HEK293 (cell line): Measurements from ENCODE around the gene SLC39A11.

Source experiments
- CTCF ChIA-PET: fragments of 350-600 bp; formaldehyde crosslinking; extraction: SDS; loops from one replicate; lab custom pipeline; 2021; ENCODE audit warnings: antibody characterized with exemption; lab: Yijun Ruan, JAX
- POLR2A ChIA-PET: fragments of 300-600 bp; formaldehyde crosslinking; extraction: SDS; loops from one replicate; lab custom pipeline; 2020; ENCODE audit warnings: antibody characterized with exemption, inconsistent platforms; lab: Yijun Ruan, JAX
- H3K27ac ChIP-seq: fragments of 200-500 bp; sonication (Bioruptor generic); 2 replicates; pipeline ENCODE4 v1.5.1; 2014; ENCODE audit warnings: low read depth, low read length, control low read depth, inconsistent platforms; ENCODE audit errors: extremely low read depth
- H3K36me3 ChIP-seq, 2 experiments: fragments of 200-500 bp in 1 of 2; sonication (Bioruptor generic) in 1 of 2; 1 replicate in 1 of 2; 2 replicates in 1 of 2; pipeline ENCODE4 v1.5.1; 2014 to 2017; ENCODE audit warnings: inconsistent platforms in 2 of 2, low read length in 2 of 2; ENCODE audit not compliant: control insufficient read depth in 2 of 2, insufficient read depth in 1 of 2
- H3K4me1 ChIP-seq: fragments of 200-500 bp; sonication (Bioruptor generic); 2 replicates; pipeline ENCODE4 v1.5.1; 2014; ENCODE audit warnings: mild to moderate bottlenecking, low read length, inconsistent platforms; ENCODE audit not compliant: control insufficient read depth, insufficient read depth
- H3K4me3 ChIP-seq: 2 replicates; pipeline ENCODE4 v1.5.1; 2011; ENCODE audit warnings: low read depth, mild to moderate bottlenecking, control low read depth, low read length, moderate library complexity
- H3K9me3 ChIP-seq: fragments of 200-500 bp; sonication (Bioruptor generic); 2 replicates; pipeline ENCODE4 v1.5.1; 2014; ENCODE audit warnings: low read depth, low read length, inconsistent platforms; ENCODE audit not compliant: control insufficient read depth, insufficient read depth
- EGR2 ChIP-seq: fragments of 450-650 bp; formaldehyde crosslinking; IDR thresholded peaks from 2 replicates; pipeline ENCODE4 v1.5.1; 2016; ENCODE audit warnings: low read depth, missing biosample characterization, missing genetic modification characterization
- HOXC10 ChIP-seq: sonication (generic); formaldehyde crosslinking; IDR thresholded peaks from 2 replicates; pipeline ENCODE4 v1.8.1; 2023; ENCODE audit warnings: mild to moderate bottlenecking, missing genetic modification reagents
- KLF9 ChIP-seq: fragments of 450-650 bp; formaldehyde crosslinking; IDR thresholded peaks from 2 replicates; pipeline ENCODE4 v1.5.1; 2016; ENCODE audit warnings: missing biosample characterization, missing genetic modification characterization, low read depth
- PRDM1 ChIP-seq: fragments of 450-650 bp; formaldehyde crosslinking; IDR thresholded peaks from 2 replicates; pipeline ENCODE4; 2016; ENCODE audit warnings: missing biosample characterization, missing genetic modification characterization
- ZBTB44 ChIP-seq: fragments of 450-650 bp; IDR thresholded peaks from 2 replicates; pipeline ENCODE4 v1.5.1; 2018; ENCODE audit warnings: missing biosample characterization, mild to moderate bottlenecking, missing genetic modification characterization
- ZBTB8A ChIP-seq: fragments of 450-650 bp; formaldehyde crosslinking; IDR thresholded peaks from 2 replicates; pipeline ENCODE4 v1.5.1; 2016; ENCODE audit warnings: missing biosample characterization, missing genetic modification characterization
- ZFP3 ChIP-seq: fragments of 450-650 bp; formaldehyde crosslinking; IDR thresholded peaks from 2 replicates; pipeline ENCODE4 v1.5.1; 2016; ENCODE audit warnings: low read depth, missing biosample characterization, missing genetic modification characterization
- ZNF132 ChIP-seq: fragments of 450-650 bp; formaldehyde crosslinking; IDR thresholded peaks from 2 replicates; pipeline ENCODE4 v1.5.1; 2017; ENCODE audit warnings: missing biosample characterization, missing genetic modification characterization, borderline replicate concordance
- ZNF146 ChIP-seq: fragments of 450-650 bp; formaldehyde crosslinking; IDR thresholded peaks from 2 replicates; pipeline ENCODE4 v1.5.1; 2016; ENCODE audit warnings: missing biosample characterization, missing genetic modification characterization
- ZNF169 ChIP-seq: fragments of 450-650 bp; formaldehyde crosslinking; IDR thresholded peaks from 2 replicates; pipeline ENCODE4 v1.5.1; 2016; ENCODE audit warnings: missing biosample characterization, missing genetic modification characterization
- ZNF214 ChIP-seq: fragments of 450-650 bp; formaldehyde crosslinking; IDR thresholded peaks from 2 replicates; pipeline ENCODE4 v1.5.1; 2017; ENCODE audit warnings: missing biosample characterization, mild to moderate bottlenecking, missing genetic modification characterization, borderline replicate concordance
- ZNF354C ChIP-seq: fragments of 450-650 bp; formaldehyde crosslinking; IDR thresholded peaks from 2 replicates; pipeline ENCODE4 v1.5.1; 2016; ENCODE audit warnings: missing biosample characterization, missing genetic modification characterization, low read depth, borderline replicate concordance
- ZNF404 ChIP-seq: fragments of 450-650 bp; formaldehyde crosslinking; IDR thresholded peaks from 2 replicates; pipeline ENCODE4 v1.5.1; 2017; ENCODE audit warnings: missing biosample characterization, missing genetic modification characterization
- ZNF416 ChIP-seq: fragments of 450-650 bp; formaldehyde crosslinking; IDR thresholded peaks from 2 replicates; pipeline ENCODE4 v1.5.1; 2016; ENCODE audit warnings: missing biosample characterization, missing genetic modification characterization
- ZNF426 ChIP-seq: fragments of 450-650 bp; formaldehyde crosslinking; IDR thresholded peaks from 2 replicates; pipeline ENCODE4 v1.5.1; 2017; ENCODE audit warnings: missing biosample characterization, missing genetic modification characterization, mild to moderate bottlenecking, inconsistent platforms, moderate library complexity
- ZNF843 ChIP-seq: fragments of 450-650 bp; formaldehyde crosslinking; IDR thresholded peaks from 2 replicates; pipeline ENCODE4 v1.5.1; 2016; ENCODE audit warnings: missing biosample characterization, missing genetic modification characterization
- TF ChIP-seq, protein P1 (sequence below): fragments of 450-650 bp; formaldehyde crosslinking; IDR thresholded peaks from 2 replicates; pipeline ENCODE4 v1.5.1; 2017; ENCODE audit warnings: missing biosample characterization, missing genetic modification characterization
- TF ChIP-seq, protein P2 (sequence below): fragments of 450-650 bp; formaldehyde crosslinking; conservative IDR thresholded peaks from 2 replicates; pipeline ENCODE4 v1.5.1; 2016; ENCODE audit warnings: low read depth, missing biosample characterization, missing genetic modification characterization

Gene SLC39A11

GRCh38 chr17:73111386-73111785, 18.9 kb upstream of the SLC39A11 start:
- Histone ChIP-seq H3K36me3 (no peaks in the 10 kb centered on the region), H3K27ac (no peak overlapping the region), H3K4me3 (no peak overlapping the region), H3K9me3 (no peaks in the 10 kb centered on the region), H3K4me1 (no peaks in the 10 kb centered on the region)
- no peak for TF ChIP-seq EGR2
- TF ChIP-seq ZNF843 (tag by site-specific recombination) = no peak
- TF ChIP-seq ZNF426 (tag by site-specific recombination) = no peak
- TF ChIP-seq, protein P1, sequence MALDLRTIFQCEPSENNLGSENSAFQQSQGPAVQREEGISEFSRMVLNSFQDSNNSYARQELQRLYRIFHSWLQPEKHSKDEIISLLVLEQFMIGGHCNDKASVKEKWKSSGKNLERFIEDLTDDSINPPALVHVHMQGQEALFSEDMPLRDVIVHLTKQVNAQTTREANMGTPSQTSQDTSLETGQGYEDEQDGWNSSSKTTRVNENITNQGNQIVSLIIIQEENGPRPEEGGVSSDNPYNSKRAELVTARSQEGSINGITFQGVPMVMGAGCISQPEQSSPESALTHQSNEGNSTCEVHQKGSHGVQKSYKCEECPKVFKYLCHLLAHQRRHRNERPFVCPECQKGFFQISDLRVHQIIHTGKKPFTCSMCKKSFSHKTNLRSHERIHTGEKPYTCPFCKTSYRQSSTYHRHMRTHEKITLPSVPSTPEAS (tag by site-specific recombination) = no peak
- TF ChIP-seq ZNF214 (tag by site-specific recombination) = no peak
- TF ChIP-seq KLF9 = no peak
- TF ChIP-seq PRDM1 (tag by site-specific recombination) = no peak
- TF ChIP-seq ZNF416 (tag by site-specific recombination) = no peak
- POLR2A ChIA-PET = no interaction called here
- CTCF ChIA-PET = interaction anchor here (0.7 to 1.2 kb wide), 2 partner anchors 12 to 125 kb away, joined by 3 to 5 read pairs; no protein-coding TSS in a partner anchor

DNA sequence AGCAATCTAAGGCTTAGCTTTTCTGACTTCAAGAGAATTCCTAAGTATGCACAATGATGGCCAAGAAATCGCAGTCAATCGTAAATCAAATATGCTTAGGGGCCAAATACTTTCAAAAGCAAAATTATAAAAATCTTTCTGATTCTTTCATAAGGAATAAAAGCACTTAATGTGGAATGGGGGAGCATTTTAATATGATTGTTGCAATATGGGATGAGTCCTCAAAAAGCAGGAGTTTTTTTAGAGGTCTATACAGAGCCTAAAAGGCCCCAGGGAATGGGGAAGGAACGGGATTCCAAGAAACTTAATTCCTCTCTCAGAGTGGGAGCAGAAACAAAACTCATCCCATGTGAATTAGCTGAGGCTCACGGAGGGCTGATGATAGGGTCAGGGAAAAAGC, 14.7 kb upstream of the SLC39A11 start:
- TF ChIP-seq ZFP3 (tag by site-specific recombination) = no peak
- TF ChIP-seq HOXC10 (CRISPR knock-in tag) = no peak
- TF ChIP-seq ZNF132 = no peak
- TF ChIP-seq, protein P2, sequence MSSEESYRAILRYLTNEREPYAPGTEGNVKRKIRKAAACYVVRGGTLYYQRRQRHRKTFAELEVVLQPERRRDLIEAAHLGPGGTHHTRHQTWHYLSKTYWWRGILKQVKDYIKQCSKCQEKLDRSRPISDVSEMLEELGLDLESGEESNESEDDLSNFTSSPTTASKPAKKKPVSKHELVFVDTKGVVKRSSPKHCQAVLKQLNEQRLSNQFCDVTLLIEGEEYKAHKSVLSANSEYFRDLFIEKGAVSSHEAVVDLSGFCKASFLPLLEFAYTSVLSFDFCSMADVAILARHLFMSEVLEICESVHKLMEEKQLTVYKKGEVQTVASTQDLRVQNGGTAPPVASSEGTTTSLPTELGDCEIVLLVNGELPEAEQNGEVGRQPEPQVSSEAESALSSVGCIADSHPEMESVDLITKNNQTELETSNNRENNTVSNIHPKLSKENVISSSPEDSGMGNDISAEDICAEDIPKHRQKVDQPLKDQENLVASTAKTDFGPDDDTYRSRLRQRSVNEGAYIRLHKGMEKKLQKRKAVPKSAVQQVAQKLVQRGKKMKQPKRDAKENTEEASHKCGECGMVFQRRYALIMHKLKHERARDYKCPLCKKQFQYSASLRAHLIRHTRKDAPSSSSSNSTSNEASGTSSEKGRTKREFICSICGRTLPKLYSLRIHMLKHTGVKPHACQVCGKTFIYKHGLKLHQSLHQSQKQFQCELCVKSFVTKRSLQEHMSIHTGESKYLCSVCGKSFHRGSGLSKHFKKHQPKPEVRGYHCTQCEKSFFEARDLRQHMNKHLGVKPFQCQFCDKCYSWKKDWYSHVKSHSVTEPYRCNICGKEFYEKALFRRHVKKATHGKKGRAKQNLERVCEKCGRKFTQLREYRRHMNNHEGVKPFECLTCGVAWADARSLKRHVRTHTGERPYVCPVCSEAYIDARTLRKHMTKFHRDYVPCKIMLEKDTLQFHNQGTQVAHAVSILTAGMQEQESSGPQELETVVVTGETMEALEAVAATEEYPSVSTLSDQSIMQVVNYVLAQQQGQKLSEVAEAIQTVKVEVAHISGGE = no peak
- TF ChIP-seq ZNF354C (tag by site-specific recombination) = no peak
- no peak for TF ChIP-seq ZNF146
- TF ChIP-seq ZBTB8A (tag by site-specific recombination) = no peak
- no peak for TF ChIP-seq ZNF404 (tag by site-specific recombination)
- no peak for TF ChIP-seq ZBTB44 (tag by site-specific recombination)
- TF ChIP-seq ZNF169 (tag by site-specific recombination) = no peak
- no peaks in the 10 kb centered on the region for H3K4me1 ChIP-seq
- CTCF ChIA-PET = interaction anchor here (0.6 kb wide), 2 partner anchors 26 to 112 kb away, joined by 3 to 4 read pairs; no protein-coding TSS in a partner anchor
- H3K27ac ChIP-seq = no peak overlapping the region
- no peak overlapping the region for H3K4me3 ChIP-seq
- no peaks in the 10 kb centered on the region for H3K36me3 ChIP-seq
- POLR2A ChIA-PET = no interaction called here
- H3K9me3 ChIP-seq = no peaks in the 10 kb centered on the region
